OCI-LY1 (cell line): ENCODE data around the gene XYLT1.
"Not testable (repeated sequence)": the region's sequence is repeated elsewhere in the genome, so short reads cannot be mapped to it uniquely, and the experiment has no call there.

Experiments
- H2AFZ ChIP-seq: fragments of 200-600 bp; sonication (generic), shearing (Covaris generic); 2 replicates; pipeline ENCODE4 v1.6.0; 2014; ENCODE audit warnings: antibody characterized with exemption, mild to moderate bottlenecking, low read length
- H3F3A ChIP-seq: fragments of 200-600 bp; sonication (generic), shearing (Covaris generic); 2 replicates; pipeline ENCODE4 v1.6.0; 2014; ENCODE audit warnings: mild to moderate bottlenecking, antibody characterized with exemption, low read length, moderate library complexity; ENCODE audit not compliant: insufficient read depth
- H3K27ac ChIP-seq: fragments of 200-600 bp; sonication (generic); 2 replicates; pipeline ENCODE4 v1.5.1; 2014; ENCODE audit warnings: low read length, mixed run types, mild to moderate bottlenecking, low read depth; ENCODE audit not compliant: poor library complexity, severe bottlenecking
- H3K27me3 ChIP-seq: fragments of 200-600 bp; sonication (generic); 2 replicates; pipeline ENCODE4 v1.6.0; 2014; ENCODE audit warnings: antibody characterized with exemption, mild to moderate bottlenecking, low read length, moderate library complexity; ENCODE audit not compliant: insufficient read depth
- H3K36me3 ChIP-seq: fragments of 200-600 bp; sonication (generic); 2 replicates; pipeline ENCODE4 v1.6.1; 2014; ENCODE audit warnings: mild to moderate bottlenecking, antibody characterized with exemption, low read length, moderate library complexity, mixed read lengths; ENCODE audit not compliant: insufficient read depth
- H3K4me1 ChIP-seq: fragments of 200-600 bp; sonication (generic); 2 replicates; pipeline ENCODE4 v1.5.1; 2014; ENCODE audit warnings: mild to moderate bottlenecking, low read length, moderate library complexity; ENCODE audit not compliant: insufficient read depth, severe bottlenecking
- H3K4me2 ChIP-seq: fragments of 200-600 bp; sonication (generic), shearing (Covaris generic); 2 replicates; pipeline ENCODE4 v1.6.1; 2014; ENCODE audit warnings: low read length
- H3K4me3 ChIP-seq: fragments of 200-600 bp; sonication (generic); 2 replicates; pipeline ENCODE4 v1.5.1; 2014; ENCODE audit warnings: low read length, low read depth, mild to moderate bottlenecking, mixed read lengths; ENCODE audit not compliant: poor library complexity, severe bottlenecking
- H3K79me2 ChIP-seq: fragments of 200-600 bp; shearing (Covaris generic); 2 replicates; pipeline ENCODE4 v1.6.1; 2016; ENCODE audit warnings: mixed run types, low read length, mixed read lengths; ENCODE audit not compliant: insufficient read depth
- H3K9ac ChIP-seq: fragments of 200-600 bp; sonication (generic), shearing (Covaris generic); 2 replicates; pipeline ENCODE4 v1.6.1; 2014; ENCODE audit warnings: mild to moderate bottlenecking, low read length, mixed read lengths
- H3K9me2 ChIP-seq: fragments of 200-600 bp; sonication (generic), shearing (Covaris generic); 2 replicates; pipeline ENCODE4 v1.6.1; 2014; ENCODE audit warnings: low read depth, mild to moderate bottlenecking, low read length, mixed read lengths
- H3K9me3 ChIP-seq: fragments of 200-600 bp; shearing (Covaris generic); 2 replicates; pipeline ENCODE4 v1.6.1; 2014; ENCODE audit warnings: low read length, mixed read lengths
- H4K20me1 ChIP-seq: fragments of 200-600 bp; sonication (generic), shearing (Covaris generic); 2 replicates; pipeline ENCODE4 v1.6.0; 2016; ENCODE audit warnings: mild to moderate bottlenecking, low read length; ENCODE audit not compliant: insufficient read depth
- CTCF ChIP-seq: fragments of 200-600 bp; sonication (generic), shearing (Covaris generic); IDR thresholded peaks from 2 replicates; pipeline ENCODE4 v1.5.1; 2017; ENCODE audit warnings: mild to moderate bottlenecking, antibody characterized with exemption, low read length, moderate library complexity, mixed read lengths
- EZH2 ChIP-seq: fragments of 200-600 bp; sonication (generic), shearing (Covaris generic); IDR thresholded peaks from 2 replicates; pipeline ENCODE4 v1.8.0; 2017; ENCODE audit warnings: borderline replicate concordance, mixed run types, mild to moderate bottlenecking, antibody characterized with exemption, low read length, moderate library complexity, mixed read lengths

Gene XYLT1

GRCh38 chr16:17308186-17308585 is 162.6 kb downstream of the XYLT1 start:
- TF ChIP-seq CTCF (no peak), EZH2 (no peak)
- no peak overlapping the region for H3K27ac ChIP-seq
- no peaks in the 10 kb centered on the region for H3F3A ChIP-seq
- no peaks in the 10 kb centered on the region for H3K9me3 ChIP-seq
- no peak overlapping the region for H3K4me3 ChIP-seq
- no peaks in the 10 kb centered on the region for H3K27me3 ChIP-seq
- no peak overlapping the region for H3K9ac ChIP-seq
- H3K4me1 ChIP-seq, result peaks cover 31% of the 10 kb centered on the region
- H3K79me2 ChIP-seq, result no peaks in the 10 kb centered on the region
- no peak overlapping the region for H2AFZ ChIP-seq
- H3K36me3 ChIP-seq, result peaks cover 22% of the 10 kb centered on the region
- H4K20me1 ChIP-seq, result no peaks in the 10 kb centered on the region
- H3K4me2 ChIP-seq, result no peak overlapping the region
- H3K9me2 ChIP-seq, result no peaks in the 10 kb centered on the region

GRCh38 chr16:17307504-17307903 is 163.3 kb downstream of the XYLT1 start:
- Histone ChIP-seq H3K36me3 (peaks cover 16% of the 10 kb centered on the region), H3K27ac (no peak overlapping the region), H3K4me2 (no peak overlapping the region), H3K4me1 (peaks cover 38% of the 10 kb centered on the region), H3K9me2 (no peaks in the 10 kb centered on the region), H3K9ac (no peak overlapping the region), H2AFZ (no peak overlapping the region), H3F3A (peaks cover 2% of the 10 kb centered on the region; the same call in 1 of the 2 replicates), H3K27me3 (no peaks in the 10 kb centered on the region), H3K4me3 (no peak overlapping the region), H4K20me1 (no peaks in the 10 kb centered on the region), H3K9me3 (no peaks in the 10 kb centered on the region), H3K79me2 (no peaks in the 10 kb centered on the region)
- TF ChIP-seq CTCF (no peak), EZH2 (no peak)

GRCh38 chr16:17306745-17307144 is 164.0 kb downstream of the XYLT1 start:
- Histone ChIP-seq H3K27ac (no peak overlapping the region), H3K4me2 (no peak overlapping the region), H3K27me3 (no peaks in the 10 kb centered on the region), H3F3A (peaks cover 7% of the 10 kb centered on the region; the same call in 1 of the 2 replicates), H3K9me2 (no peaks in the 10 kb centered on the region), H3K9me3 (no peaks in the 10 kb centered on the region), H3K79me2 (no peaks in the 10 kb centered on the region), H4K20me1 (no peaks in the 10 kb centered on the region), H3K4me3 (no peak overlapping the region), H3K36me3 (peaks cover 8% of the 10 kb centered on the region), H3K9ac (no peak overlapping the region), H3K4me1 (peaks cover 45% of the 10 kb centered on the region), H2AFZ (no peak overlapping the region)
- no peak for TF ChIP-seq CTCF
- no peak for TF ChIP-seq EZH2

GRCh38 chr16:17306211-17306610 is 164.5 kb downstream of the XYLT1 start:
- H3K9me2 ChIP-seq, H3K9ac ChIP-seq, H3K9me3 ChIP-seq, H3F3A ChIP-seq, H4K20me1 ChIP-seq, H3K36me3 ChIP-seq, H2AFZ ChIP-seq, H3K4me3 ChIP-seq, H3K79me2 ChIP-seq, H3K27me3 ChIP-seq: not testable (repeated sequence)
- H3K27ac ChIP-seq, result peak overlapping the region; percentile 94
- H3K4me2 ChIP-seq, result peak overlapping the region; percentile 41; the same call in 1 of the 2 replicates
- peaks cover 51% of the 10 kb centered on the region for H3K4me1 ChIP-seq
